SHP77 (cell line): ENCODE data around the gene AATF.

Source experiments
- DNase-seq, 2 experiments: peaks; one replicate each; lab custom pipeline; 2025; lab: John Stamatoyannopoulos, UW

Gene AATF

DNA sequence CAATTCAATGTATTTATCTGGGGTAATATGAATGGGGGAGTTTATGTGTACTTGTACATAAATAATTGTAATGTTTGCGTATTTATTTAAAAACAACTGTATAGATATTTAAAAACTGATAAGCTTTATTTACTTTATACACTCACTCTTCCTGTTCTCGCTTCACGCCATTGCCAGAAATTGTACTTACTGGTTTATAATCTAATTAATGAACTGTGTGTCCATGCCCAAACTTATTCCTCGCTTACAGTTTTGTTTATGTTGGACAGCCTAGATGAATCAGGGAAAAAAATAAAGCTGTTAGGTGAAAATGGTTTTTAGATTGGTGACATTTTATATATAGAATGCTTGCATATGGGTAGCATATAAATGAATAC is 30.8 kb downstream of the AATF start:
- no peak for DNase-seq

DNA sequence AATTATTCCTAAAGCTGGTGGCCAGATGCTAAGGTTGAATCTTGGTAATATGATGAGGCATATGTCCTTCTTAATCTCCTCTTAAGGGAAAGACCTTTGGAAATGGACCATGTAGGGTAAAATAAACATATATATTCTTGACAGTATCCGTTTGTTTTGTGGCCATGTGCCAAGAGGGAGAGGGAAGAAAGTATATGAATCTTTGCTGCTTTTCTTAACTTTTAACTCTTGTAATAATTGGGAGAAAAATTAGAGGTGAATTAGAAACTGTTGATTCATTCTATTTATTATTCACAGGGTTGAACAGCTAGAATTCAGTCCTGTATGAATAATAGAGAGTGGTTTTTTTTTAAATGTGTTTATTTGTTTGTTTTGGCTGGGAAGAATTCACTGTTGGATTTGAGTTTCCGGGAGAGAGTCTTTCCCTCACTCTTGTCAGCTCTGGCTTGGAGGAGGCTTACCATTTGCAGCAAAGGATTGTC is 31.6 kb downstream of the AATF start:
- DNase-seq: no peak

DNA sequence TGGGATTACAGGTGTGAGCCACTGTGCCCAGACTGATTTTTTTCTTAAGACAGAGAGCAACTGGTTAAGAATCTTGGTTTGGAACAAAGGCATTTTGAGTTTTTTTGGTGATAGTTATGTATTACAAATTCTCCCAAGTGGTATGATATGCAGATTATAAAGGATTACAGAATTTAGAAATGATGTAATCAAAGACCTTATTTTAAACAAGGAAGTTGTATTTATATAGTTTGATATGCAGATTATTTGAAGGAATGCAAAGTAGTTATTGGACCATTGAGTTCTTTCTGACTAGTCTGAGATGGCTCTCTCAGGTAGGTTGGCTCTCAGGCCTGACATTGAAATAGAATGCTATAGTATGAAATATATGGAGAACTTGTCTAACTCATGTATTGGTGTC is 34.9 kb downstream of the AATF start:
- DNase-seq: no peak

DNA sequence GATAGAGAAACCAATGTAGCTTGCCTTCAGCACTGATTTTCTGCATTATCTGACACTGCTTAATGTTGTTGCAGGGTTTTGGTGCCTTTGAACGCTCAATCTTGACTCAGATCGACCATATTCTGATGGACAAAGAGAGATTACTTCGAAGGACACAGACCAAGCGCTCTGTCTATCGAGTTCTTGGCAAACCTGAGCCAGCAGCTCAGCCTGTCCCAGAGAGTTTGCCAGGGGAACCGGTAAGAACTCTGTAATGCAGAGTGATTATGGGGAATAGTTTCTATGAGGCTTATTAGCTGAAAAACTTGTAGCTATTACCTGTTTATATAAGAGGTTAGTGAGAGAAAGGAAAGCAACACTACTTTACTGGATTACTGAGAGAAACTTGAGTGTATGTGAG is 40.4 kb downstream of the AATF start:
- DNase-seq: no peak

DNA sequence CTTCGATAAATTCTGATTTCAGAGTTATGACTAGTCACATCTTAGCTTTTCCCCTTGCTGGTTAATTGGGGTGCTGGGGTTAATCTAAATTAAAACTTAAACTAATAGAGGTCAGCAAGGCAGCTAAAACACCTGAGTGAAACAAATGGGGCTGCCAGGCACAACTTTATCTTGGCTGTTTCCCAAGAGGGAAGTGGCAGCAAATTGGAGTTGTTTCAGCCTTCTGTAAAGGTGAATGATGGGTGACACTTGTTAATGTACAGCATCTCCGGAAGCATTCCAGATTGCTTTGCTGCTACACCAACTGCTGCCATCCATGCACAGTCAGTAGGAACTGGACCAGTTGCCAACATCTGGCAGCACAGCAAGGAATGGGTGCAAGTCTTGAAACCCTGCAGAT is 43.9 kb downstream of the AATF start:
- no peak for DNase-seq

DNA sequence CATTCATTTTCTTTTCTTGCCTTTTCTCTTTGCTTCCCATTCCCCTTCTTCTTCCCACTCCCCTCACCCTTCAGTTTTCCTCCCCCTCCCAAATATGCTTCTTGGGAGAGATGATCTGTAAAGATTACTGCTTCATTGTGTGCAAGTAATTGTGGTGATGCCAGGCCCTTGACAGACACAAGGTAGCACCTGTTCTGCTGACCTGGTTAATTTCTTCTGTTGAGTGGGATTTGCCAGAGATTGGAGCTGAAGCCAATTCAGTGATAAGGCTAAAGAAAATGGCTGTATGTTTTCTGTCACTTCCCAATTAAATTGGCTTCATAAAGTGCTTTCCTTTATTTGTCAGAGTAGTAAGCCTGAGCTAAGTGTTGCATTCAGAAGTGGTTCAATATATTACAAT is 44.5 kb downstream of the AATF start:
- no peak for DNase-seq

DNA sequence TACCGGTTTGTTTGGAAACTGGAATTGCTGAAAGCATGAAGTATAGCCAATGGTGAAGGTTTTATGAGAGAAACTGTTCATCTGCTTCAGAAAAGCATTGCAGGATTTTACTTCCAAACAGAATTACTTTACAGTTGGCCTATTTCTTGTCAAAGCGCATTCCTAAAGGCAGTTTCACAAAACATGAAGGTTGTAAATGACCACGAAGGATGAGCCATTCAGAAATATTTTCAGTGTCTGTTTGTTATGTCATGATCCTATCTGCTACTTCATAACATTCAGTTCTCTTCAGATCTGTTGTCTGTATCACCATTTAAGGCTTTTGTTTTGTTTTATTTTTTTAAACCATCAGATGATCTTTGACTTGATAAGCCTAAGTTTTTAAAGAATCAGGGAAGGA is 45.7 kb downstream of the AATF start:
- DNase-seq: no peak

DNA sequence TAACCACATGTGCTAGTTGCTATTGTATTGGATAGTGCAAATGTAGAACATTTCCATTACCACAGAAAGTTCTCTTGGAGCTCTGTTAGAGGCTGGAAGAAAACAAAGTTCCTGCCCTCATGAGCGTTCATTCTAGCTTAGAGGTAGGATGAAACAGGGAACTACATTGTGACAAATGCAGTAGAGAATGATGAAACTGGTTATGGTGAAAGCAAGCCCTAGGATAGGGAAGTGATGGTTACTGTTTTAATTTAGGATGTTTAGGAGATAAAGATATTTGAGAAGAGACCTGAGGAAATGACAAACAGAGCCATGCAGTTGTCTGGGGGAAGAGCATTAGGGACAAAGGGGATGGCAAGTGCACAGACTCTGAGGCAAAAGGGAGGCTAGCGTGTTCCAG is 50.7 kb downstream of the AATF start:
- DNase-seq: no peak

DNA sequence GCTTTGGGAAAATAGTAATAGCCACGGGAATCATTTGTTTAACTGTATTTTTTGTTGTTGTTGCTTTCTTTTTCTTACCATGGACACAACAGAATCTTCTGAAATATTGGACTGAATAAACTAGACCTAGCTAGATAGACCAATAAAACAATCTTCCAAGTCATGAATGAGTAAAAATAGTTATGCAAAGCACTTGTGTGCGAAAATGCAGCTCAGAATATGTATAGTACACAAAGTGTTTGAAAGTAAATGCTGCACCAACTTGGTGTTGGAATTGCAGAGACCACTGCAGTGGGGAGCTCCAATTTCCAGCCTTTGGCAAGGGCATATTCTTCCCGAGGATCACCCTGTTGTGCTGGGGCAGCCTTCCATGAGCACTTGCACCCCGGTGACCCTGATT is 68.0 kb downstream of the AATF start:
- no peak for DNase-seq

DNA sequence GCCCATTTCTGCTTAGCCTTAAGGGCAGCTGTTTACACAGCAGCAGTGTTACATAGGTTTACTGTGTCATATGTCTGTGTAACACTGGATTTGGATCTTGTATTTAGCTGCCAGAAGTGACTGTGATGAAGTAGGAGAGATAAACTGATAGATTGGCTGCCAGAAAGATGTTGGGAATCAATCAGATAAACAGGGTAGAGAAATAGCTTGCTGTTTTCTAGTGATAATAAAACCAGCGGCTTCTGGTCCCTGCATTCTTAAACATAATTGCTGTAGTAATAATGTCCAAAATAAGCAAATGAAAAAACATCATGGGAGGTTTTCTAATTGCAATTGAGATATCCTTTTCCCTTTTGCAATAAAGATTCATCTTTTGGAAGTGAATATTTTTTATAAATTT is 68.7 kb downstream of the AATF start:
- DNase-seq: no peak

DNA sequence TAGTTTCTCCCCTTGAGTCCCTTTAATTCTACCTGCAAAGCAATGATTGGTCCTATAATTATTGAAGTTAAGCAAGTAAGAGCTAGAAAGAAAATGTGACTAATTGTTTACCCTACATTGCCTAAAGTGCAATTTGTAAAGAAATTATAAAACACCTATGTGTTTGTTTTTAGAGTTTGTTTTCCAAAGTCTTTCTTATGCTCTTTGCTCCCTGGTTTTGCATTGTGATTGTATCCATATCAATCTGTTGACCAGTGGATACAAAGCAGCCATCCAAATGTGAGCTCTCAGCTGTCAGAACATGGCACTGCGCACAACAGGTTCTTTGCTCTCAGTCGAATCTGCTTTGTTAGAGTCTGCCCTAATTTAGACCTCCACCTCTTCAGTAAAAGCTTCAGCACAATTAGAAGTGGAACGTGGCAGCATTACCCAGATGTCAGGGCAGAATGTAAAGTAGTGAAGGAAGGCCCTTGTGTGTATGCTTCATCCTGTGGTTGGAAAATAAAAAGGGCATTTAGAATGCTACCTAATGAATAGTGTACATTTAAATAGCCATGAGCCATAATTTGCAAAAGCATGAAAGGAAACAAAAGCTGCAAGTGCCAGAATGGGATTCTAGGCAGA is 70.5 kb downstream of the AATF start:
- DNase-seq: no peak

DNA sequence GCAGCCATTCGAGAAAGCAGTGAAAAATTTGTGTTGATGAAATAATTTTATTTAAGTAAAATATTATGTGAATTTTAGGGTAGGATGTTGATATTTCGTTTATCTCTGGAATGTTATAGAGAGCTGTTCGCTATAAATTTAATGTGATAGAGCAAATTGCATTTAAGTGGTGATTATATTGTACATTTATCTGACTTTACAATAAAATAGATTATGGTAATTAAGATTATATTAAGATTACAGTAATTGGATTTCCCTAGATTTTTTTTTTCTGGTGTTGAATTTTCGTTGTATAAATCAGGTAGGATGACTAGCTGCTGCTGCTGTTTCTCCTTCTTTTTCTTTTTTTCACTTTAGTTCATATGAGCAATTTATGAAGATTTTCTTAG is 71.0 kb downstream of the AATF start:
- no peak for DNase-seq

DNA sequence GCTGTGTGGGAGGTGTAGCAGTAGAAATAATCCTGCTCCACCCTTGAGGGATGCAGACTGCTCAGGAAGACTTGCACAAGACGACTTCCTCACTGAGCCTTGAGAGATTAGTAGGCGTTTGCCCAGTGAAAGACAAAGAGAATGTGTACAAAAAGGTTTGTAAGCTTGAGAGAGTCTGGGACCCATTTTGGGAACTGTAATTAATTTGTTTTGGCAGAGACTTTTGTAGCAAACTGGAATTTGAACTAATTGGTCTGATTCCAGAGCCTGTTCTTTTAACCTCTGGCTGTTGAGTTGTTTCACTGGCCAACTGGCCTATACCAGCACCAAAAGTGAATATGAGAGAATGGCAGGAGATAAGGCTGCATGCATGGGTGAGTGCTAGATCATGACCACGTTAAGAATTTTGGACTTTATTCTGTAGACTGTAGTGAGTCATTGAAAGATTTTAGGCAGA is 75.5 kb downstream of the AATF start:
- no peak for DNase-seq

DNA sequence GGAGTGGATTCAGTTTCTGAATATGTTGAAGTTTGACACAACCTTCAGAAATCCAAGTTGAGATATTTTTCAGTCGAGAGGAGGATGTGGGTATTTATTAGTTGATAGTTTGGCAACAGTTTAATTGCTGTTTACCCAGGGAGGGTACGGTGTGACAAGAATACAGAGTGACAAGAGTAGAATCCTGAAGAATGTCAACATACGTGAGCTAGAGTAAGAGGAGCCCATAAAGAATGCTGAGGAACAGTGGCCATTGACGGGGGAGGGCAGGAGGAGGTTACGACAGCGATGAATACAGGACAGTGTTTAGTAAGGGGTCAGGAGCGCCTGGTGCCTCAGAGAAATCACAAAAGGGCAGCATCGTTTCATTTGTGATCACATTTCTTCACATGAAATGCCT is 76.5 kb downstream of the AATF start:
- DNase-seq: no peak

DNA sequence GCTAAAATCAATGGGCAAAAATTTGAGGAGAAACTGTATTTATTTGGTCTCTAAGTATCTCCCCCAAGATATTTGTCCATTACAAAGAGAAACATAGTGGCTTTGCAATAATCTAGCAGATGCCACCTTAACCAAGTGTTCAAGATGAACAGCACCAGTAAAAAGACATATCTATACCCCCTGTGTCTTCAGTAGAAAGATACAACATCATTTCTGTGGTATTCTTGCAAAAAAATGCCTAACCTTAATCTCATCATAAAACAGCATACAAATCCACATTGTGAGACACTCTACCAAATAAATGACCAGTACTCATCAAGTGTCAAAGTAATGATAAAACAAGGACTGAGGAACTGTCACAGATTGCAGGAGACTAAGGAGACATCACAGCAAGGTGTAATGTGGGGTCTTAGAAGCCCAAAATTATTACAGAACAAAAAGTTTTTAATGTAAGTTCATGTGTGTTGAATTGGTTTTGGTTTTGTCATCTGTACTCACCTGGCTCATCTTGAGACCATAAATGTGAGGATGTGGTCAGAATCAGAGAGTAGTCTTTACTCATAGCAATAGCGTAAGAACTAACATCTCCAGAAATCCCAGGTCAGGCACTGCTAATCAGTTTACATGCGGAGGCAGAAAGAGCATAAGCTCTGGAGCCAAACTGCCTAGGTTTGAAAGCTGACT is 77.2 kb downstream of the AATF start:
- no peak for DNase-seq

DNA sequence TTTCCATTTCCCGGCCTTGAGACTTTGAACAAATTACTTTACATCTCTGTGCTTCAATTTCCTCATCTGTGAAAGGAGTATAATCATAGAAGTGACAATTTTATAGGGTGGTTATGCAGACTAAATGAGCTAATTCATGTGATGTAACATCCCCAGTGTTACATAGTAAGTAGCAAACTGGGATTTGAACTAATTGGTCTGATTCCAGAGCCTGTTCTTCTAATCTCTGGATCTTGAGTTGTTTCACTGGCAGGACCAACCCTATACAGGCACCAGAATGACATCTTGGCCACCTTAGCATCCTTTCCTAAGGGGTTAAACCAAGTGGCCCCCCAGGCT is 77.7 kb downstream of the AATF start:
- no peak for DNase-seq

DNA sequence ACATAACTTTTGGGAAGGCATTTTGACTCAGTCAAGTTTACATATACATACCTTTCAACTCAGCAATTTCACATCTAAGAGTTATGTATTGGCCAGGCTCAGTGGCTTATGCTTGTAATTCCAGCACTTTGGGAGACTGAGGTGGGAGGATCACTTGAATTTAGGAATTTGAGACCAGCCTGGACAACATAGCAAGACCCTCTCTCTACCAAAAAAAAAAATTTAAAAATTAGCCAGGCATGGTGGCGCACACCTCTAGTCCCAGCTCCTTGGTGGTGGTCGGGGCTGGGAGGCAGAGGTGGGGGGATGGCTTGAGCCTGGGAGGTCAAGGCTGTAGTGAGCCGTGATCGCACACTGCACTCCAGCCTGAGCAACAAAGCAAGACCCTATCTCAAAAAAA is 79.3 kb downstream of the AATF start:
- DNase-seq: no peak

DNA sequence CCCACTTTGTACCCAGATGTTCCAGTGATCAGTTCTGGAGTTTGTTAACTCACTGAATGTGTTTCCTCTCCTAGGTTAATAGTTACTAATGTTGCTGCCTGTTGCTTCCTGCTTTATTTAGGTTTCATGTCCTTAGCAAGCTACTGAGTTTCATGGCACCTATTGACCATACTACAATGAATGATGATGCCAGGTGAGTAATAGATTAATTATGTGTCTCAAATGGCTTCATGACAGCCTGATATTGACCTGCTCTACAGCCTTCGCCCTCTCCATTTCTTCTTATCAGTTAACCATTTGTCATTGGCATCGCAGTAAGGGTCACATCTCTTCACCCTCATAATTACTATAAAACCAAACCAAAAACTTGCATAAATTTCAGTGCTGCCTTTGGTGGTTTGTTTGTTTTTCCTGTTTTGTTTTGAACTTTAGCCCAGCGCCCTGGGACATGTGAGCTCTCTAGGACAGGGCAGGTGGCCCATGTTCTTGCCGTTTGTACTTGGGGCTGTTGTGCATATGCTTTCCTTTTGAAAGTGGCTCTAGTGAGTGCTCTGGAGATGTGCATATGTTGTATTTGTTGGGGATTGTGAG is 82.8 kb downstream of the AATF start:
- DNase-seq: no peak

DNA sequence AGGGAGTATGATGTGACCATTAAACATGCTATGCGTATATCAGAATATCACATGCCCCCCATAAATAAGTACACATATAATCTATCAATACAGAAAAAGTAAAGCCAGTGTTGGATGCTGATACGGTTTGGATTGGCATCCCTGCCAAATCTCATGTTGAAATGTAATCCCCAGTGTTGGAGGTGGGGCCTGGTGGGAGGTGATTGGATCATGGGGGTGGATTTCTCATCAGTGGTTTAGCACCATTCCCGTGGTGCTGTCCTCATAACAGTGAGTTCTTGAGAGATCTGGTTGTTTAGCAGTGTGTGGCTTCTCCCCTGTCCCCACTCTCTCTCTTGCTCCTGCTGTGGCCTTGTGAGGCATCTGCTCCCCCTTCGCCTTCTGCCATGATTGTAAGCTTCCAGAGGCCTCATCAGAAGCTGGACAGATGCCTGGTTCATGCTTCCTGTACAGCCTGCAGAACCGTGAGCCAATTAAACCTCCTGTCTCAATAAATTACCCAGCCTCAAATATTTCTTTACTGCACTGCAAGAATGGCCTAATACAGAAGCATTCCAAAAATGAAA is 88.9 kb downstream of the AATF start:
- DNase-seq: no peak

DNA sequence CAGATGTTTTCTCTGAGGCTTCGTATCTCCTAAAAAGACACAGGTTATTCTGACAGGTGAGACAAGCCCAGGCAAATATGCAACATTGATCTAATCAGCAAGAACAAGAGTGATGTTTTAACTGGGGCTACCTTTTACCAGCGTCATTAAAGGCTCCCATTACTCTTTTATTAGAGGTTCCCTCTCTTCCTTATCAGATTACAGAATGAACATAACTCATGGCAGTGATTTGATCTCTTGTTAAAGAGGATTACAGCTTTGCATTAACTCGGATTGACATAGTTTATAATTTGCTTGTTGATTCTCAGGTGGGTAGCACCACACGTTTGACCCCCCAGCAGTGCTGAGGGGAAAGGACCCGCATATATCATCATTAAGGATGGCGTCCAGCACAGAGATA is 90.5 kb downstream of the AATF start:
- no peak for DNase-seq

DNA sequence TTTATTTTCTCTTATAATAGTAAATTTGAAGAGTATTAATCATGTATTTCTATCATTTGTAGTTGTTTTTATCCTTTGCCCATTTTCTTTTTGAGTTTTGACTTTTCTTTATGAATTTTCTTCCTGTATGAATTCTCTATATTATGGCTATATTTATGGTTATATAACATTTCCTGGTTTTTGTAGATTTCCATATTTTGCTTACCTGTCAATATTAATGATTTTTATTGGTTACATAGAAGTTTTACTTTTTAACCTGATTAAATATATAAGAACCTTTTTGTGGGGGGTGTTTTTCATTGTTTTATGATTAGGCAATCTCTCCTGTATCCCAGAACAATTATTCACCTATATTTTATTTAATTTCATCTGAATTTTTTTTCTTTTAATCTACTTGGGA is 93.2 kb downstream of the AATF start:
- no peak for DNase-seq

DNA sequence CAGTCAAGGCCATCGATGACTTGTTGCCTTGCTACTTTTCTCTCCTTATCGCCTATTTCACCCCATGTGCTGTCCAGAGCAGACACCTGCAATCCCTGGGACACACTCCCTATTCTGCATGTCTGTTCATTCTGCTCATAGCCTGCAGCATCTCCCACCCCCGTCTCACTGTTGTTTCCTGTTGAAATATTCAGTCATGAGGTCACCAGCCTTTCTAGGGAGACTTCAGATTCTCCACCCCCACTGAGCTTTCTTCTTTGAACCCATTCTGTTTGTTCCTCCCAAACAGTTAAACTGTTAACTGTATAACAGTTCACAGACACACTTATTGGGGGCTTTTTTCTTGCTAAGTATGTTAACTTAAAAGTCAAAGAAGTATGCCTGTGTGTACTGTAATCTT is 94.4 kb downstream of the AATF start:
- no peak for DNase-seq

DNA sequence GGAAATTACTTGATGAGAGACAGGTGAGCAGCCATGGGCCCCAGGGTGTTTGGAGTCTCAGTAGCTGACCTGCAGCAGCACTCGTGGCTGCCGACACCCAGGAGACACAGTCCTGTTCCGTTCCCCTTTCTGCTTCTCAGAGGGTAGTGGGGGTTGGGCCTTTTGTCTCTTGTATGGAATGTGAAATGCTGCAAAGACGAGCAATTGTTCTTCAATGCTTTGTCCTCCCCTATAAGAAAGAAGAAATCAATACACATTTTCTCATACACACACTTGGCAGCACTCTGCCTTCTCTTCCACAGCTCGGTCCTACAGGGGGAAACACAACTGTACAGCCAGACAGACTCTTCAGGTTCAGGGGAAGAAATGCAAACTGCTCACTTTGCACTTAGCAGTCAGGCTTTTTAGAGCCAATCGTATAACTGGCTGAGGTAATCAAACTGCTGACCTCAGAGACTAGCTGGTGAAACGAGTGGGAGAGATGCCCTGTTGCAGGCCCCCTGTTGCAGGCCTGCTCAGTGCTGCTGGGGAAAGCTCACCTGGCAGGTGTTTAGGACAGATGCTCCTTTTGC is 96.7 kb downstream of the AATF start:
- no peak for DNase-seq
